Endothelial cell of umbilical vein (primary cell): Measurements from ENCODE around the gene JAML.

Experiments used
- JUN ChIP-seq: IDR thresholded peaks from 2 replicates; pipeline ENCODE4 v1.6.1; 2011; ENCODE audit warnings: borderline replicate concordance, low read depth; ENCODE audit not compliant: insufficient read length, insufficient read depth
- POLR2AphosphoS5 ChIP-seq: IDR thresholded peaks from 2 replicates; pipeline ENCODE4 v1.6.1; 2012; ENCODE audit warnings: low read depth, mild to moderate bottlenecking, control low read depth, low read length, moderate library complexity; ENCODE audit not compliant: insufficient read depth
- TF ChIP-seq, protein P1 (sequence below), 2 donors: IDR thresholded peaks; 1 replicate in 1 of 2; 2 replicates in 1 of 2; pipeline ENCODE4 v1.5.1; 2011; ENCODE audit warnings: low read length in 2 of 2, mild to moderate bottlenecking in 2 of 2, moderate library complexity in 2 of 2, control low read depth in 1 of 2, inconsistent platforms in 1 of 2, low read depth in 1 of 2; ENCODE audit not compliant: insufficient read depth in 1 of 2; ENCODE audit errors: extremely low read depth in 1 of 2
- TF ChIP-seq, protein P2 (sequence below): IDR thresholded peaks from 2 replicates; pipeline ENCODE4 v1.6.1; 2011; ENCODE audit not compliant: insufficient read depth, insufficient read length

DNA sequence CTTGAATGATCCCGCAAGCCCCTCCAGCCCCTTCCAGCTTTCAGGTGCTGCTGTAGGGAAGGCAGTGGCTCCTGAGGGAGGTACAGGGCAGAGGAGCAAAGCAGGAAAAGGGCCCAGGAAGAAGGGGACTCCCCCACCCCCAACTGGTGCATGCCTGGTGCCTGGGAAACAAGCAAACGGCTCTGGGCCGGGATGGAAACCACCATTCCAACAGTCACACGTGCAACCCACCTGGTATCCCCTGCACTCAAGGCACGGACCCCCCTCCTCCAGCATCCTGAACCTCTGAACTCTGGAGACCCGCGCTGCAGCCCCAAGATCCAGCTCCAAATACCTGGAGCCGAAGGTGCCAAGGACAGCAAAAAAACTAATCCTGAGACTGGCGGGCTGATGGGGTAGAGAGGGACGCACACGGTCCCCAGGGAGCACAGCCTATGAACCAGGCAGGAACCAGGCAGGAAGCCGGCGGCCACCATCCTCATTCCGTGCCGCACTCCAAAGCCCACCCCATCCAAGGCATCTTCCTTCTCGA, 72.7 kb downstream of the JAML start:
- TF ChIP-seq POLR2AphosphoS5 (no peak), JUN (no peak)
- TF ChIP-seq, protein P1, sequence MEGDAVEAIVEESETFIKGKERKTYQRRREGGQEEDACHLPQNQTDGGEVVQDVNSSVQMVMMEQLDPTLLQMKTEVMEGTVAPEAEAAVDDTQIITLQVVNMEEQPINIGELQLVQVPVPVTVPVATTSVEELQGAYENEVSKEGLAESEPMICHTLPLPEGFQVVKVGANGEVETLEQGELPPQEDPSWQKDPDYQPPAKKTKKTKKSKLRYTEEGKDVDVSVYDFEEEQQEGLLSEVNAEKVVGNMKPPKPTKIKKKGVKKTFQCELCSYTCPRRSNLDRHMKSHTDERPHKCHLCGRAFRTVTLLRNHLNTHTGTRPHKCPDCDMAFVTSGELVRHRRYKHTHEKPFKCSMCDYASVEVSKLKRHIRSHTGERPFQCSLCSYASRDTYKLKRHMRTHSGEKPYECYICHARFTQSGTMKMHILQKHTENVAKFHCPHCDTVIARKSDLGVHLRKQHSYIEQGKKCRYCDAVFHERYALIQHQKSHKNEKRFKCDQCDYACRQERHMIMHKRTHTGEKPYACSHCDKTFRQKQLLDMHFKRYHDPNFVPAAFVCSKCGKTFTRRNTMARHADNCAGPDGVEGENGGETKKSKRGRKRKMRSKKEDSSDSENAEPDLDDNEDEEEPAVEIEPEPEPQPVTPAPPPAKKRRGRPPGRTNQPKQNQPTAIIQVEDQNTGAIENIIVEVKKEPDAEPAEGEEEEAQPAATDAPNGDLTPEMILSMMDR (IDR thresholded peaks at IDR 0.05; ENCODE audit: extremely low read depth in 1 of 2, insufficient read depth in 1 of 2, low read depth in 1 of 2, low read length in 2 of 2), result no peak
- TF ChIP-seq, protein P2, sequence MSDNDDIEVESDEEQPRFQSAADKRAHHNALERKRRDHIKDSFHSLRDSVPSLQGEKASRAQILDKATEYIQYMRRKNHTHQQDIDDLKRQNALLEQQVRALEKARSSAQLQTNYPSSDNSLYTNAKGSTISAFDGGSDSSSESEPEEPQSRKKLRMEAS, result no peak
